D341Med (cell line): ENCODE measurements around the gene KCNT2.

Experiments
- DNase-seq: peaks from one replicate; pipeline ENCODE4 v3.0.0; 2012; ENCODE audit warnings: low spot score

KCNT2 gene

GRCh38 chr1:196180847-196181593, 427.2 kb downstream of the KCNT2 start:
- no peak for DNase-seq

GRCh38 chr1:196178083-196178635, 430.1 kb downstream of the KCNT2 start:
- DNase-seq = no peak
